ENCODE results near the gene TMEM79.

The TMEM79 gene

GRCh38 chr1:156262461-156263287 is 21.5 kb upstream of the TMEM79 start:
- DNase-seq: peak in 1 of 2 donors; percentile 47
- H4K12ac ChIP-seq (ENCODE audit: low read depth, low read length): no peak overlapping the region
- H3K4me3 ChIP-seq (ENCODE audit: low read depth, low read length): no peak overlapping the region
- H2BK12ac ChIP-seq (ENCODE audit: low read length): no peak overlapping the region
- H2BK120ac ChIP-seq (ENCODE audit: insufficient read depth, low read length, poor library complexity): no peak overlapping the region
- no peaks in the 10 kb centered on the region for H3K27me3 ChIP-seq (ENCODE audit: insufficient read depth, low read length)
- H3K14ac ChIP-seq (ENCODE audit: low read length): no peak overlapping the region
- no peaks in the 10 kb centered on the region for H3K79me1 ChIP-seq (ENCODE audit: low read length)
- H3K36me3 ChIP-seq (ENCODE audit: control insufficient read depth in 1 of 2, insufficient read depth in 2 of 2, low read length in 2 of 2): peaks cover 82 to 90% of the 10 kb centered on the region in 2 experiments
- no peak overlapping the region for H3K9ac ChIP-seq (ENCODE audit: low read length)
- no peak overlapping the region for H3K23ac ChIP-seq (ENCODE audit: low read length)
- no peaks in the 10 kb centered on the region for H3K9me3 ChIP-seq (ENCODE audit: insufficient read depth, low read depth, low read length)
- H3K4ac ChIP-seq (ENCODE audit: low read depth, low read length): no peak overlapping the region
- H3K4me2 ChIP-seq (ENCODE audit: low read length): no peak overlapping the region
- no peak overlapping the region for H4K8ac ChIP-seq (ENCODE audit: low read depth, low read length)
- no peak overlapping the region for H3K27ac ChIP-seq (ENCODE audit: low read depth, low read length)
- H3K18ac ChIP-seq (ENCODE audit: low read length): no peak overlapping the region
- no CpG with 5 or more reads among the region's 9 CpGs for WGBS (ENCODE audit: extremely low coverage, insufficient coverage, insufficient read length)
- H2AK5ac ChIP-seq (ENCODE audit: low read length): no peak overlapping the region
- no peak overlapping the region for H2BK5ac ChIP-seq (ENCODE audit: low read depth, low read length, poor library complexity)
- no peak overlapping the region for H4K91ac ChIP-seq (ENCODE audit: low read depth, low read length)
- no peak overlapping the region for H2AFZ ChIP-seq (ENCODE audit: insufficient read depth, low read length, poor library complexity)
- no peaks in the 10 kb centered on the region for H3K79me2 ChIP-seq (ENCODE audit: control insufficient read depth, insufficient read depth, low read length, poor library complexity)
- no peaks in the 10 kb centered on the region for H3K4me1 ChIP-seq (ENCODE audit: control insufficient read depth in 1 of 2, insufficient read depth in 2 of 2, low read length in 2 of 2)

DNA sequence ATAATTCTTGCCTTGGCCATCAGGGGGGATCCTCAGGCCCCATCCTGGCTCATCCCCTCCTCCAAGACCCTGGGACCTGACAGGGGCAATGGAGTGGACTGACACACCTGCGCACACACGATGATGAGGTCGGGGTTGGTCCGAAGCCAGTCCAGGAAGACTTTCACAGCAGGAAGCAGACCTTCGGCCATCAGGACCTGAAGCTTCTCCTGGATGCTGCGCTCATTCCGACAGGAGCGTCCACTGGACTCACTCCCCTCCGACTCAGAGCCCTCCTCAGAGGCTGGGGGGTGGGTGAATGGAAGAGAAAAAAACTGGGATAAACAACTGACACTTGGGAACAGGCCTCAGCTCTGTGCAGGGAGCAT is 20.9 kb upstream of the TMEM79 start:
- H2BK5ac ChIP-seq (ENCODE audit: low read depth, low read length, poor library complexity): no peak overlapping the region
- H4K12ac ChIP-seq (ENCODE audit: low read depth, low read length): no peak overlapping the region
- H3K4me1 ChIP-seq (ENCODE audit: control insufficient read depth in 1 of 2, insufficient read depth in 2 of 2, low read length in 2 of 2): no peaks in the 10 kb centered on the region
- H3K9ac ChIP-seq (ENCODE audit: low read length): no peak overlapping the region
- no peaks in the 10 kb centered on the region for H3K9me3 ChIP-seq (ENCODE audit: insufficient read depth, low read depth, low read length)
- peaks cover 84 to 90% of the 10 kb centered on the region in 2 experiments for H3K36me3 ChIP-seq (ENCODE audit: control insufficient read depth in 1 of 2, insufficient read depth in 2 of 2, low read length in 2 of 2)
- no peak overlapping the region for H4K8ac ChIP-seq (ENCODE audit: low read depth, low read length)
- no peak overlapping the region for H2AFZ ChIP-seq (ENCODE audit: insufficient read depth, low read length, poor library complexity)
- no peak overlapping the region for H3K4ac ChIP-seq (ENCODE audit: low read depth, low read length)
- no peak overlapping the region for H2BK120ac ChIP-seq (ENCODE audit: insufficient read depth, low read length, poor library complexity)
- H4K91ac ChIP-seq (ENCODE audit: low read depth, low read length): no peak overlapping the region
- no peaks in the 10 kb centered on the region for H3K79me1 ChIP-seq (ENCODE audit: low read length)
- no peak overlapping the region for H3K18ac ChIP-seq (ENCODE audit: low read length)
- H3K27me3 ChIP-seq (ENCODE audit: insufficient read depth, low read length): no peaks in the 10 kb centered on the region
- H3K4me2 ChIP-seq (ENCODE audit: low read length): no peak overlapping the region
- H2AK5ac ChIP-seq (ENCODE audit: low read length): no peak overlapping the region
- H3K23ac ChIP-seq (ENCODE audit: low read length): no peak overlapping the region
- WGBS (ENCODE audit: extremely low coverage, insufficient coverage, insufficient read length): no CpG with 5 or more reads among the region's 9 CpGs
- H3K4me3 ChIP-seq (ENCODE audit: low read depth, low read length): no peak overlapping the region
- no peak overlapping the region for H2BK12ac ChIP-seq (ENCODE audit: low read length)
- no peak overlapping the region for H3K27ac ChIP-seq (ENCODE audit: low read depth, low read length)
- no peaks in the 10 kb centered on the region for H3K79me2 ChIP-seq (ENCODE audit: control insufficient read depth, insufficient read depth, low read length, poor library complexity)
- DNase-seq: no peak
- H3K14ac ChIP-seq (ENCODE audit: low read length): no peak overlapping the region

- H2BK12ac ChIP-seq (ENCODE audit: low read length): no peak overlapping the region
- no peak overlapping the region for H3K4me3 ChIP-seq (ENCODE audit: low read depth, low read length)
- H3K27me3 ChIP-seq (ENCODE audit: insufficient read depth, low read length): no peaks in the 10 kb centered on the region
- H3K14ac ChIP-seq (ENCODE audit: low read length): no peak overlapping the region
- no peak overlapping the region for H3K4me2 ChIP-seq (ENCODE audit: low read length)
- H3K36me3 ChIP-seq (ENCODE audit: control insufficient read depth in 1 of 2, insufficient read depth in 2 of 2, low read length in 2 of 2): peaks cover 68 to 76% of the 10 kb centered on the region in 2 experiments
- no peaks in the 10 kb centered on the region for H3K79me1 ChIP-seq (ENCODE audit: low read length)
- H3K27ac ChIP-seq (ENCODE audit: low read depth, low read length): no peak overlapping the region
- H3K4me1 ChIP-seq (ENCODE audit: control insufficient read depth in 1 of 2, insufficient read depth in 2 of 2, low read length in 2 of 2): no peaks in the 10 kb centered on the region
- no peak for DNase-seq
- no peak overlapping the region for H4K8ac ChIP-seq (ENCODE audit: low read depth, low read length)
- no peak overlapping the region for H3K18ac ChIP-seq (ENCODE audit: low read length)
- H2AK5ac ChIP-seq (ENCODE audit: low read length): no peak overlapping the region
- H2AFZ ChIP-seq (ENCODE audit: insufficient read depth, low read length, poor library complexity): no peak overlapping the region
- H3K79me2 ChIP-seq (ENCODE audit: control insufficient read depth, insufficient read depth, low read length, poor library complexity): no peaks in the 10 kb centered on the region
- no peak overlapping the region for H3K23ac ChIP-seq (ENCODE audit: low read length)
- no peak overlapping the region for H3K9ac ChIP-seq (ENCODE audit: low read length)
- H3K4ac ChIP-seq (ENCODE audit: low read depth, low read length): no peak overlapping the region
- H3K9me3 ChIP-seq (ENCODE audit: insufficient read depth, low read depth, low read length): no peaks in the 10 kb centered on the region
- WGBS (ENCODE audit: extremely low coverage, insufficient coverage, insufficient read length): no CpG with 5 or more reads among the region's 13 CpGs
- H2BK120ac ChIP-seq (ENCODE audit: insufficient read depth, low read length, poor library complexity): no peak overlapping the region
- no peak overlapping the region for H2BK5ac ChIP-seq (ENCODE audit: low read depth, low read length, poor library complexity)
- H4K12ac ChIP-seq (ENCODE audit: low read depth, low read length): no peak overlapping the region
- no peak overlapping the region for H4K91ac ChIP-seq (ENCODE audit: low read depth, low read length)
These were observed 18.1 kb upstream of the TMEM79 start for GRCh38 chr1:156266051-156266450.

DNA sequence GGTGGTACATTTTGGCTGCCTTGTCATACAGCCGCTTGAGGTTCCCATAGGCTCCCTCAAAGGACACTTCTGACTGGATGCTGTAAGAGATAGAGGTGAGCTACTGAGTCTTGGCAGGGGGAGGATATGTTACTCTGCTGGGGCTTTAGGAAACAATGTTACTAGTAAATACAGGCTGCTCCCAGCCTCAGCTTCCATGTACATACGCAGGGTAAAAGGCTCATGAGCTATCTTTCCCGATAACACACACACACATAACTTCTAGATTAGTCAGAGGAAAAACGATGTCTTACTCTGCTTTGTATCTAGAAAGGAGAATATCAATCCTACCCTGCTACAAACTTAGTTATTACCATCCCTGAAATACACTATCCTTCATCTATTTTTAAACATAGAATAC is 15.8 kb upstream of the TMEM79 start:
- Histone ChIP-seq H4K8ac (ENCODE audit: low read depth, low read length) (no peak overlapping the region), H4K91ac (ENCODE audit: low read depth, low read length) (no peak overlapping the region), H2BK5ac (ENCODE audit: low read depth, low read length, poor library complexity) (no peak overlapping the region), H4K12ac (ENCODE audit: low read depth, low read length) (no peak overlapping the region), H2AFZ (ENCODE audit: insufficient read depth, low read length, poor library complexity) (no peak overlapping the region), H3K14ac (ENCODE audit: low read length) (no peak overlapping the region), H3K9me3 (ENCODE audit: insufficient read depth, low read depth, low read length) (no peaks in the 10 kb centered on the region), H3K23ac (ENCODE audit: low read length) (no peak overlapping the region), H3K79me1 (ENCODE audit: low read length) (no peaks in the 10 kb centered on the region), H3K27me3 (ENCODE audit: insufficient read depth, low read length) (no peaks in the 10 kb centered on the region), H2BK12ac (ENCODE audit: low read length) (no peak overlapping the region), H3K27ac (ENCODE audit: low read depth, low read length) (no peak overlapping the region), H3K9ac (ENCODE audit: low read length) (no peak overlapping the region), H2AK5ac (ENCODE audit: low read length) (no peak overlapping the region), H3K4me3 (ENCODE audit: low read depth, low read length) (no peak overlapping the region), H3K79me2 (ENCODE audit: control insufficient read depth, insufficient read depth, low read length, poor library complexity) (no peaks in the 10 kb centered on the region), H3K4ac (ENCODE audit: low read depth, low read length) (no peak overlapping the region), H3K36me3 (ENCODE audit: control insufficient read depth in 1 of 2, insufficient read depth in 2 of 2, low read length in 2 of 2) (peaks cover 61 to 74% of the 10 kb centered on the region in 2 experiments), H3K18ac (ENCODE audit: low read length) (no peak overlapping the region), H2BK120ac (ENCODE audit: insufficient read depth, low read length, poor library complexity) (no peak overlapping the region), H3K4me1 (ENCODE audit: control insufficient read depth in 1 of 2, insufficient read depth in 2 of 2, low read length in 2 of 2) (no peaks in the 10 kb centered on the region), H3K4me2 (ENCODE audit: low read length) (no peak overlapping the region)
- DNase-seq: peak in 1 of 2 donors; percentile 33
- WGBS (ENCODE audit: extremely low coverage, insufficient coverage, insufficient read length): no CpG with 5 or more reads among the region's 4 CpGs
